ENCODE data around the gene TPM4.
"Not testable (repeated sequence)": the region's sequence is repeated elsewhere in the genome, so short reads cannot be mapped to it uniquely, and the experiment has no call there.

Gene TPM4

DNA sequence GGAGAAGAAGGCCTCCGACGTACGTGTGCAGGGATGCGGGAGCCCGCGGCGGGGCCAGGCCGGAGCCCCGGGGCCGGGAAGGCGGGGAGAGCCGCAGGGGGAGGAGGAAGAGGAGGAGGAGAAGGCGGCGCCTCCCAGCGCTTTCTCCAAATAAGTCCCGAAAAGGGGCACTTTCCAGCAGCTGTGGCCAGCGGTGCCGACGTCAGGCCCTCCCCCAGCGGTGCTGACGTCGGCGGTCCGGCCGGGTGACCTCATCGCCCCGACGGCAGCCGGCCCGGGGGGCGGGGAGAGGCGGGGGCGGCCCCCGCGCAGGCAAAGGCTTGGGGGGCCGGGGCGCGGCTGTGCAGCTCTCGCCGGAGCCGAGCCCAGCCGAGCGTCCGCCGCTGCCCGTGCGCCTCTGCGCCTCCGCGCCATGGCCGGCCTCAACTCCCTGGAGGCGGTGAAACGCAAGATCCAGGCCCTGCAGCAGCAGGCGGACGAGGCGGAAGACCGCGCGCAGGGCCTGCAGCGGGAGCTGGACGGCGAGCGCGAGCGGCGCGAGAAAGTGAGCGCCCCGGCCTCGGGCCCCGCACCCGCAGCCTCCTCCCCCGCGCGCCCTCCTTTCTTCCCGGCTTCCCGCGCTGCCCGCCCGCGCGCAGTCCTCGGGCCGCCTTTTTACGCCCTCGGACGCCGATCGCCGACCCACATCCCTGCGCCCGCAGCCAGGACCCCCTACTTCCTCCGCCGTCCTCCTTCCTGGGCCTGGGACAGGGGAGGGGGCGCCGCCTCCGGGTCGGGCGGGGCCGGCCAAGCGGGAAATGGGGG, at the start of gene TPM4:
Gene TPM4 (plus strand): TSS at position 342 of the 804 bp plus-strand sequence. CDS start 71 bp downstream, at position 413.
- DNase-seq (ENCODE audit: low read depth) = peak; percentile 98
- H3K4me3 ChIP-seq (replicated peaks; ENCODE audit: low read depth, low read length) = peak within 1 kb of the TSS; percentile 98
- TF ChIP-seq, protein P1, sequence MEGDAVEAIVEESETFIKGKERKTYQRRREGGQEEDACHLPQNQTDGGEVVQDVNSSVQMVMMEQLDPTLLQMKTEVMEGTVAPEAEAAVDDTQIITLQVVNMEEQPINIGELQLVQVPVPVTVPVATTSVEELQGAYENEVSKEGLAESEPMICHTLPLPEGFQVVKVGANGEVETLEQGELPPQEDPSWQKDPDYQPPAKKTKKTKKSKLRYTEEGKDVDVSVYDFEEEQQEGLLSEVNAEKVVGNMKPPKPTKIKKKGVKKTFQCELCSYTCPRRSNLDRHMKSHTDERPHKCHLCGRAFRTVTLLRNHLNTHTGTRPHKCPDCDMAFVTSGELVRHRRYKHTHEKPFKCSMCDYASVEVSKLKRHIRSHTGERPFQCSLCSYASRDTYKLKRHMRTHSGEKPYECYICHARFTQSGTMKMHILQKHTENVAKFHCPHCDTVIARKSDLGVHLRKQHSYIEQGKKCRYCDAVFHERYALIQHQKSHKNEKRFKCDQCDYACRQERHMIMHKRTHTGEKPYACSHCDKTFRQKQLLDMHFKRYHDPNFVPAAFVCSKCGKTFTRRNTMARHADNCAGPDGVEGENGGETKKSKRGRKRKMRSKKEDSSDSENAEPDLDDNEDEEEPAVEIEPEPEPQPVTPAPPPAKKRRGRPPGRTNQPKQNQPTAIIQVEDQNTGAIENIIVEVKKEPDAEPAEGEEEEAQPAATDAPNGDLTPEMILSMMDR (IDR thresholded peaks at IDR 0.05; ENCODE audit: low read length, missing control alignments) = no peak

DNA sequence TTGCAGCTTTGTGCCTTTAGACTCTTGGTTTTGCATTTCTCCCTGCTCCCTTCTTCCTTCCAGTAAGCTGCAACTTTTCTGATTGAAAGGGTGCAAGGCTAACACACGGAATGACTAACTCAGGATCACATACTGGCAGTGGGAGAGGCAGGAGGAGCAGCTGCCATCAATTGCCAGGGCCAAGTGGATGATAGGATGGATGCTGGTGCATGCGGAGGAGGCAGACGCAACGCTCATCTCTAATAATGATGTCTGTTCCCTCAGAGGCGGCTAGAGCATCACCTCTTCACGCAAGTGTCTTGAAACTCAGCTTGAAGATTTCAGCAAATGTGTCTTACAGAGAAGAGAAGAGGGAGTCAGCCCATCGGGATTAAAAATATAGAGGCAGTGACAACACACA, 49.5 kb upstream of the TPM4 start:
- no peak overlapping the region for H3K4me3 ChIP-seq (replicated peaks; ENCODE audit: low read depth, low read length)
- TF ChIP-seq, protein P1 (IDR thresholded peaks at IDR 0.05; ENCODE audit: low read length, missing control alignments) = no peak
- no peak for DNase-seq (ENCODE audit: low read depth)

DNA sequence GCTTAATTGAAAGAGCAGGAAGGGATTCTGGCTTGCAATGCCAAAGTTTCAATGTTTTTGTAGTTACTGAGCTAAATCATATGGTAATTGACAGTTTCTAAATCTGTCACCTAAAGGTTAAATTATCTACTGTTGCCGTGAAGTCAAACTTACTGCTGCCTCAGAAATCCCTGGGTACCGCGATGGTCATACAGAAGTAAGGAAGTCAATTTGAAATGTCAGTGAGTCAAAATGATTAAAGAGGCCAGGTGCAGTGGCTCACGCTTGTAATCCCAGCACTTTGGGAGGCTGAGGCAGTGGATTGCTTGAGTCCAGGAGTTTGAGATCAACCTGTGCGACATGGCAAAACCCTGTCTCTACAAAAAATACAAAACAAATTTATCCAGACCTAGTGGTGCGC, 48.8 kb upstream of the TPM4 start:
- no peak for DNase-seq (ENCODE audit: low read depth)
- TF ChIP-seq, protein P1 (IDR thresholded peaks at IDR 0.05; ENCODE audit: low read length, missing control alignments) = no peak
- no peak overlapping the region for H3K4me3 ChIP-seq (replicated peaks; ENCODE audit: low read depth, low read length)

DNA sequence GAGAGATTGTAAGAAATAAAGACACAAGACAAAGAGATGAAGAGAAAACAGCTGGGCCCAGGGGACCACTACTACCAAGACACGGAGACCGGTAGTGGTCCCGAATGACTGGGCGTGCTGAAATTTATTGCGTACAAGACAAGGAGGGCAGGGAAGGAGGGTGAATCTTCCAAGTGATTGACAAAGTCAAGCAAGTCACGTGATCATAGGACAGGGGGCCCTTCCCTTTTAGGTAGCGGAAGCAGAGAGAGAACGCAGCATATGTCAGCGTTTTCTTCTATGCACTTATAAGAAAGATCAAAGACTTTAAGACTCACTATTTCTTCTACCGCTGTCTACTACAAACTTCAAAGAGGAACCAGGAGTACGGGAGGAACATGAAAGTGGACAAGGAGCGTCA, 46.1 kb upstream of the TPM4 start:
- not testable (repeated sequence) for H3K4me3 ChIP-seq (replicated peaks; ENCODE audit: low read depth, low read length); DNase-seq (ENCODE audit: low read depth)

DNA sequence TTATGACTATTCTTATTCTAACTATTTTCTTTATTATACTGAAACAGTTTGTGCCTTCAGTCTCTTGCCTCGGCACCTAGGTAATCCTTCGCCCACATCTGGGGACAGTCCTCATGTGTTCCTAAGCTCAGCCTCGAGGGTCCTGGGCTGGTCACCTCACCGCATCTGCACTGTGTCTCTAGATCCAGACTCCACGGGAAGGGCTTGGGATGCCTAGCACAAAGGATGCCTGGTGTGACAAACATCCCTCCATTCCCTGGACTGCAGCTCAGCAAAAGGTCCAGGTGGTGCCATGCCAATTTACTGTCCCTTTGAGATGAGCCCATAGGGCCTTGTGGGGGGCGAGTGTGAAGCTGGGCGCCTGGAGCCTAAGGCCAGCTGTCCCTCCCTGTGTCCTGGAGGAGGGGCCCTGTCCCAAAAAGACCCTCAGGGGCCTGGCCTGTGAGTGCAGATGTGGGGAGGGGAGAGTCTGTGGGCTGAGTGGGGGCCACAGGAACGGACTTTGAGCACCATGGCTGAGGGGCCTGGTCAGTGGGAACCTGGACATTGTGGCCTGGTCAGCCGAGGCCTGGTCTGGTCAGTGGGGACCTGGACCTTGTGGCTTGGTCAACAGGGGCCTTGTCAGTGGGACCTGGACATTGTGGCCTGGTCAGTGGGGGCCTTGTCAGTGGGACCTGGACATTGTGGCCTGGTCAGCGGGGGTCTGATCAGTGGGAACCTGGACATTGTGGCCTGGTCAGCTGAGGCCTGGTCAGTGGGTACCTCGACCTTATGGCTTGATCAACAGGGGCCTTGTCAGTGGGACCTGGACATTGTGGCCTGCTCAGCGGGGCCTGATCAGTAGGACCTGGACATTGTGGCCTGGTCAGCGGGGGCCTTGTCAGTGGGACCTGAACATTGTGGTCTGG, 45.1 kb upstream of the TPM4 start:
- H3K4me3 ChIP-seq (replicated peaks; ENCODE audit: low read depth, low read length) = no peak overlapping the region
- TF ChIP-seq, protein P1 (IDR thresholded peaks at IDR 0.05; ENCODE audit: low read length, missing control alignments) = no peak
- no peak for DNase-seq (ENCODE audit: low read depth)

DNA sequence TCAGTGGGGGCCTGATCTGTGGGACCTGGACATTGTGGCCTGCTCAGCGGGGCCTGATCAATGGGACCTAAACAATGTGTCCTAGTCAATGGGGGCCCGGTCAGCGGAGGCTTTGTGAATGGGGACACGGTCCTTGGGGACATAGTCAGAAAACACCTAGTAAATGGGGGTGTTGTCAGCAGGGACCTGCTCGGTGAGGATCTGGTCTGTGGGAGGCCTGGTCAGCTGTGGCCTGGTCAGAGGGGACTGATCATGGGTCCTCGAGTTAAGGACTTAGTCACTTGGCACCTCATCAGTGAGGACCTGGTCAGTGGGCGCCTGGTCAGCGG, 44.5 kb upstream of the TPM4 start:
- no peak overlapping the region for H3K4me3 ChIP-seq (replicated peaks; ENCODE audit: low read depth, low read length)
- no peak for DNase-seq (ENCODE audit: low read depth)
- TF ChIP-seq, protein P1 (IDR thresholded peaks at IDR 0.05; ENCODE audit: low read length, missing control alignments) = no peak

DNA sequence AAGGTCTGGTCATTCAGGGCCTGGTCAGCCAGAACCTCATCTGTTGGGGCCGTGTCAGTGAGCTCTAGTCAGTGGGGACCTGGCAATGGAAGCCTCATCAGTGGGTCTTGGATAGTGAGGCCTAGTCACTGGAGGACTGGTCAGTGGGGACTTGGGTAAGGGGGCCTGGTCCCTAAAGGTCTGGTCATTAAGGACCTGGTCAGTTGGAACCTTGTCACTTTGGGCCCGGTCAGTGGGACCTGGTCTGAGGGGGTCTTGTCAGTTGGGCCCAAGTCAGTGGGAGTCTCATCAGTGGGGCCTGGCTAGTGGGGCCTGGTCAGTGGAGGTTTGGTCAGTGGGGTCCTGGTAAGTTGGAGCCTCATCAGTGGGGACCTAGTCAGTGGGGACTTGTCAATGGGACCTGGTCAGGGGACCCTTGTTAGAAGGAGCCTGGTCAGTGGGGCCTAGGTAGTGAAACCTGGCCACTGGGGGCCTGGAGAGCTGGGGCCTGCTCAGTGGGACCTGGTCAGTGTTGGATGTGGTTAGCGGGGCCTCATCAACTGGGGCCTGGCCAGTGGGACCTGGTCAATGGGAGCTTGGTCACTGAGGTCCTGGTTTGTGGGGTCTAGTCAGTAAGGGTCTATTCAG, 43.7 kb upstream of the TPM4 start:
- DNase-seq (ENCODE audit: low read depth) = no peak
- TF ChIP-seq, protein P1 (IDR thresholded peaks at IDR 0.05; ENCODE audit: low read length, missing control alignments) = no peak
- H3K4me3 ChIP-seq (replicated peaks; ENCODE audit: low read depth, low read length) = no peak overlapping the region
